22Rv1 (cell line): ENCODE measurements around the gene EPGN.

ENCODE experiments used
- H3K27ac ChIP-seq: fragments of 450-650 bp; 2 replicates; pipeline ENCODE4 v1.5.1; 2017
- ZFX ChIP-seq: fragments of 450-650 bp; IDR thresholded peaks from 2 replicates; pipeline ENCODE4 v1.6.1; 2017; ENCODE audit warnings: antibody characterized with exemption, borderline replicate concordance
- TF ChIP-seq, protein P1 (sequence below): fragments of 450-650 bp; IDR thresholded peaks from 2 replicates; pipeline ENCODE4 v1.5.1; 2017; ENCODE audit warnings: mild to moderate bottlenecking

Gene EPGN

DNA sequence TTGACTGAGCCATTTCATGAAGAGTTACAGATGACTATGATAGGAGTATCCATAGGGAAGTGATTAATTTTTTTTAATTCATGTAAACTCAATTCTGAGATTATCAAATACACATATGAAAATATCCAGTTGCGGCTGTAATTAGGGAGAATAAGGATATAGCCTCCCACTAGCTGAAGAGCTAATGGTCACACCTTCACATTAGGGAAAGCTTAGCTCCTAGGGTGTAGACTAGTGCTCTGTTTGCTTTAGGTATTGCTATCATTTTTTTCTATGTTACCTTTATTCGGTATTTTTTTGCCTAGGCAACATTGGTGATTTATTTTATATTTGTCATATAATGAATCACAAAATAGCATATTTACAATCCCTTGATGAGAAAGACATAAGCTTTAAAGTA, 39.6 kb upstream of the EPGN start:
- H3K27ac ChIP-seq = no peak overlapping the region
- TF ChIP-seq ZFX = no peak
- TF ChIP-seq, protein P1, sequence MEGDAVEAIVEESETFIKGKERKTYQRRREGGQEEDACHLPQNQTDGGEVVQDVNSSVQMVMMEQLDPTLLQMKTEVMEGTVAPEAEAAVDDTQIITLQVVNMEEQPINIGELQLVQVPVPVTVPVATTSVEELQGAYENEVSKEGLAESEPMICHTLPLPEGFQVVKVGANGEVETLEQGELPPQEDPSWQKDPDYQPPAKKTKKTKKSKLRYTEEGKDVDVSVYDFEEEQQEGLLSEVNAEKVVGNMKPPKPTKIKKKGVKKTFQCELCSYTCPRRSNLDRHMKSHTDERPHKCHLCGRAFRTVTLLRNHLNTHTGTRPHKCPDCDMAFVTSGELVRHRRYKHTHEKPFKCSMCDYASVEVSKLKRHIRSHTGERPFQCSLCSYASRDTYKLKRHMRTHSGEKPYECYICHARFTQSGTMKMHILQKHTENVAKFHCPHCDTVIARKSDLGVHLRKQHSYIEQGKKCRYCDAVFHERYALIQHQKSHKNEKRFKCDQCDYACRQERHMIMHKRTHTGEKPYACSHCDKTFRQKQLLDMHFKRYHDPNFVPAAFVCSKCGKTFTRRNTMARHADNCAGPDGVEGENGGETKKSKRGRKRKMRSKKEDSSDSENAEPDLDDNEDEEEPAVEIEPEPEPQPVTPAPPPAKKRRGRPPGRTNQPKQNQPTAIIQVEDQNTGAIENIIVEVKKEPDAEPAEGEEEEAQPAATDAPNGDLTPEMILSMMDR = no peak

DNA sequence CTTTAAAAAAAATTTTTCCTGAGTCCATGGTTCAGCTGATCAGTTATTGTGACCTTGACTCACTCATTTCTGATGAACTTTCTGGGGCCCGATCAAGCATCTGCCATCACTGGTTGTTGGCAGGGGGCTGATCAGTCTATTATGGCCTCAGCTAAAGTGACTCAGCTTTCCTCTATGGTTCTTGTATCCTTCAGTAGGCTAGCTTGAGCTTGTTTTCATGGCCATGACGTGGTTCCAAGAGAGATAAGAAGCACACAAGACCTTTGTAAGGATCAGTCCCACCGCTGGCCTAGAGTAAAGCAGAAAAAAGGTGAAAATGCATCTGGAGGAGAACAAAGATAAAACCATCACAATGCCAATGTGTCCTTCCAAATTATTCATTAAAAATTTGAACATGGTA, 29.8 kb upstream of the EPGN start:
- TF ChIP-seq, protein P1 = no peak
- H3K27ac ChIP-seq = no peak overlapping the region

DNA sequence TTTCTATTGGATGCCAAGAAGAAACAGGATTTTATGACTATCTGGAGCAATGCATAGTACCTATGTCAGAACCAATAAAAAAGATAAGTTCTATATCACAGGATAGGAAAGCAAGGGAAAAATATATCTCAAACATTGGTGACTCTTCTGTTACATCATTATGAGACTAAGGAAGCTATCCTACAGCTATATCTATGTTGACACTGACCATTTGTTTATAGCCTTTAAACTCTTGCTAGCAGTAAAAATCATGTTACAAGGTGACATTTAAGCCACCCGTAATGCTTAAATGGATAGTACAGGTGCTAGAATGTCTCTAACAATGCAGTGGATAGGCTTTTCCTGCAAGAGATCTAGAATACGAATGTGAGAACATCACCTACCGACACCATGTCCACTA, 28.6 kb upstream of the EPGN start:
- no peak overlapping the region for H3K27ac ChIP-seq
- TF ChIP-seq, protein P1 = no peak
- TF ChIP-seq ZFX = no peak

DNA sequence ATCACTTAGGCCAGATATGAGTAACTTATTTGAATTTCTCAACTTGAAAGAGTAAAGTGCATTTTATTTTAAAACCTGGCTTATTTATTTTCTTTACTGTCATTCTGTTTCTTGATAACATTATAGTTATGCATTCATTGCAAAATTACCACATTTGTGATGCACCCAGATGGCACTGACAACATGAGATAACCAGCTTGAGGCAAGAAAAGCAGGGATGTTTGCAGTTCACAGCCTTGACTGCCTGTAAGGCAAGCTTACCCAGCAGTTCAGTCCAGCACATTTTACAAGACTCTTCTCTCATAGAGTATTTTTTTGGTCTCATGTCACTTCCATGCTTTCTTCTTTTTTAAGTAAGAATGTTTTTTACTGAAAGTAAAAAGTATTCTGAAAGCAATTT, 25.3 kb upstream of the EPGN start:
- TF ChIP-seq ZFX = no peak
- no peak overlapping the region for H3K27ac ChIP-seq

DNA sequence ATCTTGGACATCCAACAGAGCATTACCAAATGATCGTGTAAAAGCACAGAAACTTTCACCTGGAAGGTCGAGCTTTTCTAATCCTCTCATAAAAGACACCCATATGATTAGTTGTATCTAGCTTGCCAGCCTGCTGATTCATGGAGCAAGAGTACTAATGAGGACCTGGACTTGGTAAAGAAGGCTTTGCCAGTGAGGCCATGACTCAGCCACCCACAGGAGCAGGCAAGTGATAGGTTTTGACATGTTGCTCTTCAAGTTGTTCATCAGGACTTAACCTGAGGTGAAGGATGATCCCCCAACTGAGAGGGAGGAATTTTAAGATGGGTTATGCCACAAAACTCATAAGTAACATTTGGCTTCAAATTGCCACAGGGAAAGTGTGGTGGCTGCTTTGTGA, 24.7 kb upstream of the EPGN start:
- TF ChIP-seq ZFX = no peak
- TF ChIP-seq, protein P1 = no peak
- no peak overlapping the region for H3K27ac ChIP-seq

DNA sequence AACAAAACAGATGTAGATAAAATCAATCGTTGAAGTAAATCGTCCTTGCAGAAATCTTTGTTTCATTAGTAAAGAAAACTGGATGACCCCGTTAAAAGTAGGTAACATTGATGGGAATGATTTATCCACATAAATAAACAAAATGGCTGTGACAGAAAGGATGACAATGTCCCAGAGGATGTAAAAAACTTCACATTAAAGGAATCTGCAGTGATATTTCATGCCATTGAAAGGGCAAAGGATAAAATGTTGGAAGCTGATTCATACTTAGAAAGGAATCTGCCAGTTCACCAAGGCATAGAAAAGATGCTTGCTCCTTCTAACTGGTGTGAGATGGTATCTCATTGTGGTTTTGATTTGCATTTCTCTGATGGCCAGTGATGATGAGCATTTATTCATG, 24.2 kb upstream of the EPGN start:
- no peak overlapping the region for H3K27ac ChIP-seq

DNA sequence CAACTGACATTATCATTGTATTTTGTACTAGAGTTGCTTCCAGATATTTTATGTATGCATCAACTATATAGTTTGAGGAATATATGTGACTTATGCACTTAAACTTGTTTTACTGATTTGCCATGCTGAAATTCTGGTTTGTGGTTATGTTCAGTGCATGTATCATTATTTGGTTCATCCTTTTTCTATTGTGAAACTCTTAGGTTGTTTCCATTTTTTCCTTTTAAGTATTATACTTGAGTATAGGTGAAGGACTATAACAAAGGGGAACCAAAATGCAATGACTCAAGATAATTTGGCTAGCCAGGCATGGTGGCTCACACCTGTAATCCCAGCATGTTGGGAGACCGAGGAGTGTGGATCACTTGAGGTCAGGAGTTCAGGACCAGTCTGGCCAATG, 21.1 kb upstream of the EPGN start:
- no peak overlapping the region for H3K27ac ChIP-seq
- TF ChIP-seq ZFX = no peak
- TF ChIP-seq, protein P1 = no peak

More for the DNA sequence above, 24.2 kb upstream of the EPGN start:
- no peak for TF ChIP-seq ZFX

DNA sequence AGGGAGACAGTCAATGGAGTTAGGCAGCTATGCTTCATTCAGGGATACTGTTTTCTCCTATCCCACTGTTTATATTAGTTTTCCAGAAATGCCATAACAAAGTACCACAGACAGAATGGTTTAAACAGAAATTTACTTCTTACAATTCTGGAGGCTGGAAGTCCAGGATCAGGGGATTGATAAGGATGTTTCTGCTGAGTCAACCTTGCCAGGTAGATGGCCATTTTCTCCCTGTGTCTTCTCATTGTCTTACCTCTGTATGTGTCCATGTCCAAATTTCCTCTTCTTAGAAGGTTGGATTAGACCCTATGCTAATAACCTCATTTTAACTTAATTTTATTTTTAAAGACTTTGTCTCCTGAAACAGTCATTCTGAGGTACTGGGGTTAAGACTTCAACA, 20.5 kb upstream of the EPGN start:
- TF ChIP-seq, protein P1 = no peak
- TF ChIP-seq ZFX = no peak
- no peak overlapping the region for H3K27ac ChIP-seq

DNA sequence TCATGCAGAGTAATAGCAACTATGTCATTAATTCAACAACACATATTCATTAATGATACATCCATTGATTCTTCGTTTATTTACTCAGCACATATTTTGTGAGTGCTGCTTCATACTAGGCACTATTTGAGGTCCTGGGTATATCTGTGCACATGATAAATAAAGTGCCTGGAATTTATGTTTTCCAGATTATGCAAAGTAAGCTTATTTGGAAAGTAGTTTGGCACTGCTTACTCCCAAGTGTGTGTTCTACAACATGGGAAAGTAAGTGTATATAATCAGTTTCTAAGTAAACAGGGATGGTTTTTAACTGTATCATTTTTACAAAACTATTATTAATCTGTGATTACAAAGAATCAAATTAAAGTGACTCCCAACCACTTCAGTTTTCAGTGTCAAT, 16.8 kb upstream of the EPGN start:
- TF ChIP-seq ZFX = no peak
- TF ChIP-seq, protein P1 = no peak
- H3K27ac ChIP-seq = no peak overlapping the region
